ENCODE measurements around the gene GAS6. TPM values are rescaled to one million over a fixed set of nuclear protein-coding genes. Genes with fewer than 3 reads are reported as not detected.
"Not testable (repeated sequence)": the region's sequence is repeated elsewhere in the genome, so short reads cannot be mapped to it uniquely, and the experiment has no call there.

GAS6 gene
- total RNA-seq, 1 donor from 2014 or later, result 189 TPM

- ATAC-seq, result no peak
- intact Hi-C loops (cut with DNase I), result no loop called here
- DNase-seq (ENCODE audit: missing footprints), result peak; percentile 52
Observed at GRCh38 chr13:113792886-113793717, 70.8 kb downstream of the GAS6 start.

GRCh38 chr13:113792236-113792770 lies 71.6 kb downstream of the GAS6 start:
- intact Hi-C loops (cut with DNase I), result no loop called here
- ATAC-seq, result no peak
- DNase-seq (ENCODE audit: missing footprints), result no peak

- ATAC-seq, result no peak
- intact Hi-C loops (cut with DNase I), result no loop called here
- DNase-seq (ENCODE audit: missing footprints), result peak; percentile 49
Observed at GRCh38 chr13:113791761-113792160, 72.1 kb downstream of the GAS6 start.

GRCh38 chr13:113791226-113791625 lies 72.7 kb downstream of the GAS6 start:
- ATAC-seq (no peak), DNase-seq (ENCODE audit: missing footprints) (peak; percentile 30)
- intact Hi-C loops (cut with DNase I), result no loop called here

- intact Hi-C loops (cut with DNase I); ATAC-seq; DNase-seq (ENCODE audit: missing footprints): not testable (repeated sequence)
Observed at GRCh38 chr13:113789931-113790330, 73.9 kb downstream of the GAS6 start.

- DNase-seq (ENCODE audit: missing footprints), result no peak
- no peak for ATAC-seq
- intact Hi-C loops (cut with DNase I), result no loop called here
Observed at GRCh38 chr13:113789167-113789566, 74.7 kb downstream of the GAS6 start.

- ATAC-seq (no peak), DNase-seq (ENCODE audit: missing footprints) (peak; percentile 55)
- intact Hi-C loops (cut with DNase I), result no loop called here
Observed at GRCh38 chr13:113788413-113789135, 75.3 kb downstream of the GAS6 start.

- ATAC-seq (no peak), DNase-seq (ENCODE audit: missing footprints) (peak; percentile 6)
- intact Hi-C loops (cut with DNase I), result no loop called here
Observed at GRCh38 chr13:113787694-113788093, 76.2 kb downstream of the GAS6 start.

- intact Hi-C loops (cut with DNase I), result no loop called here
- ATAC-seq, result no peak
Observed at GRCh38 chr13:113786262-113786841, 77.5 kb downstream of the GAS6 start.

GRCh38 chr13:113785051-113786010 lies 78.5 kb downstream of the GAS6 start:
- intact Hi-C loops (cut with DNase I), result no loop called here
- ATAC-seq (peak; percentile 16), DNase-seq (ENCODE audit: missing footprints) (peak; percentile 51)

More at GRCh38 chr13:113786262-113786841, 77.5 kb downstream of the GAS6 start:
- DNase-seq (ENCODE audit: missing footprints), result no peak

- ATAC-seq (no peak), DNase-seq (ENCODE audit: missing footprints) (no peak)
- intact Hi-C loops (cut with DNase I), result no loop called here
Observed at GRCh38 chr13:113784645-113785024, 79.2 kb downstream of the GAS6 start.

GRCh38 chr13:113783966-113784644 lies 79.8 kb downstream of the GAS6 start:
- intact Hi-C loops (cut with DNase I), result no loop called here
- DNase-seq (ENCODE audit: missing footprints) (peak; percentile 33), ATAC-seq (no peak)

- no peak for DNase-seq (ENCODE audit: missing footprints)
- no peak for ATAC-seq
- intact Hi-C loops (cut with DNase I), result no loop called here
Observed at GRCh38 chr13:113783200-113783881, 80.5 kb downstream of the GAS6 start.

- no peak for ATAC-seq
- intact Hi-C loops (cut with DNase I), result no loop called here
- no peak for DNase-seq (ENCODE audit: missing footprints)
Observed at GRCh38 chr13:113782472-113782871, 81.4 kb downstream of the GAS6 start.

- DNase-seq (ENCODE audit: missing footprints), result no peak
- intact Hi-C loops (cut with DNase I), result no loop called here
- ATAC-seq, result no peak
Observed at GRCh38 chr13:113781571-113781970, 82.3 kb downstream of the GAS6 start.

GRCh38 chr13:113777311-113778260 lies 86.3 kb downstream of the GAS6 start:
- intact Hi-C loops (cut with DNase I), result no loop called here
- ATAC-seq (no peak), DNase-seq (ENCODE audit: missing footprints) (peak; percentile 51)
